Left colon (tissue), 2 donors: ENCODE data around the gene MTMR3. TPM values are rescaled to one million over a fixed set of nuclear protein-coding genes. Genes with fewer than 3 reads are reported as not detected.
A peak's percentile ranks its signal among the peaks of the same experiment; 100 is the strongest.
"Not testable (repeated sequence)": the region's sequence is repeated elsewhere in the genome, so short reads cannot be mapped to it uniquely, and the experiment has no call there.

Experiments
- ATAC-seq: fragments of 200-7000 bp; cut with Tn5 transposase; one replicate; pipeline ENCODE4 v1.9.1; 2020; ENCODE audit warnings: mild to moderate bottlenecking, moderate library complexity
- DNase-seq, 2 donors: peaks; one replicate each; pipeline ENCODE4 v3.0.0-alpha.2; 2020
- intact Hi-C, 2 donors: fragments of 100-400 bp; cut with DNase I in 1 of 2; cut with micrococcal nuclease in 1 of 2; formaldehyde crosslinking; loops; one replicate each; pipeline versions ENCODE4 v1.11.2 to v1.14.0; 2022; cut with DNase I, micrococcal nuclease
- microRNA-seq, 2 donors: library from miRNA; unstranded; fragments of <30 nt; microRNA quantifications; one replicate each; pipeline versions ENCODE4 v1.1.0 to v1.2.0, GENCODE V29; 2020
- total RNA-seq, 2 donors: library from RNA; stranded (reverse); fragmentation: NEBNext Ultra II Directional; extraction: Animal tissue kit (Norgen Biotek cat#: 25700); gene quantifications; one replicate each; pipeline ENCODE4 v1.2.1, GENCODE V29; 2021
- donor health status: DM: no; HTN: no; CAD: no.
- donor health status: DM: yes; HTN: yes; CAD: no.

The MTMR3 gene
- total RNA-seq, 2 donors from 2014 or later, result 43.8 to 44.6 TPM

DNA sequence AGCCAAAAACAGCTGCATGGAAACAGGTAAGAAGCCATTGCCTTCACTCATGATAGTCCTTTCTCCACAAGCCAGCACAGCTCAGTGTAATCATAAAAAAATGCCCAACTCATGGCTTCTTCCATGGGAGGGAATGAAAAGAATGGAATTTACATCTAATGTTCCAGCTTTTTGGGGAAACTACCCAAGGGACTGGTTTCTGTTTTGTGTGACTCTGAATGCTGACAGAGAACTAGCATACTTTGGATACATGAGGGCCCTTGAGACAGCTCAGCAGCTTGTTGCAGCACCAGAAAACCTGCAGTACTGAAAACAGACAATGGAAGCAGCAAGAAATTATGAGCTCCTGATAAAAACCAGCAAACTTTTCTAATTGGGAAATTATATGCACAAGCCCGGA lies 173.0 kb downstream of the MTMR3 start:
- ATAC-seq, result no peak
- no peak for DNase-seq
- intact Hi-C loops, result no loop called here

GRCh38 chr22:30057375-30057774 lies 174.4 kb downstream of the MTMR3 start:
- intact Hi-C loops, result no loop called here
- DNase-seq, result no peak
- no peak for ATAC-seq

DNA sequence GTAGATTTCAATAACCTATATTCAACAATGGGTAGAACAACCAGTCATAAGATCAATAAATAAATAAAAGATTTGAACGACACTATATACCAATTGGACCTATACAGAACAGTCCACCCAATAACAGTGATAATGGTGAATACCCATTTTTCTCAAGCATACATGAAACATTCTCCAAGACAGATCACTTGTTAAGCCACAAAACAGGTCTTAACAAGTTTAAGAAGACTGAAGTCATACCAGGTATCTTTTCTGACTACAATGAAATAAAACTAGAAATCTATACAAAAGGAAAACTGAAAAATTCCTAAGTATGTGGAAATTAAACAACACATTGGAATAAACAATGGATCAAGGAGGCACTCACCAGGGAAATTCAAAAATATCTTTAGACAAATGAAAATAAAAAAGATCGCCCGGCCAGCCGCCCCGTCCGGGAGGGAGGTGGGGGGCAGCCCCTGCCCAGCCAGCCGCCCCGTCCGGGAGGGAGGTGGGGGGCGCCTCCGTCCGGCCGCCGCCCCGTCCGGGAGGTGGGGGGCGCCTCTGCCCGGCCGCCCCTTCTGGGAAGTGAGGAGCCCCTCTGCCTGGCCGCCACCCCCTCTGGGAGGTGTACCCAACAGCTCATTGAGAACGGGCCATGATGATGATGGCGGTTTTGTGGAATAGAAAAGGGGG lies 176.5 kb downstream of the MTMR3 start:
- intact Hi-C loops, DNase-seq, ATAC-seq: not testable (repeated sequence)

DNA sequence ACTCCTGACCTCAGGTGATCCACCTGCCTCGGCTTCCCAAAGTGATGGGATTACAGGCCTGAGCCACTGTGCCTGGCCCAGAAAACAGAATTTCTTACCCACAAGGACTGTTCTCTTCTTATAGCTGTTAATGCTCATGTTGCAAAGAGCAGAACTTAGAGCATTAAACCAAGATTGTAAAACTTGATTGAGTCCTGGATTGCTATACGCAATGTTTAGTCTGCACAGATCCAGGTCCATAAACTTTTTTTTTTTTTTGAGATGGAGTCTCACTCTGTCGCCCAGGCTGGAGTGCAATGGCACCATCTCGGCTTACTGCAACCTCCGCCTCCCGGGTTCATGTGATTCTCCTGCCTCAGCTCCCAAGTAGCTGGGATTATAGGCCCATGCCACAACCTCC lies 178.1 kb downstream of the MTMR3 start:
- DNase-seq, intact Hi-C loops: not testable (repeated sequence)
- ATAC-seq, result peak; percentile 77

DNA sequence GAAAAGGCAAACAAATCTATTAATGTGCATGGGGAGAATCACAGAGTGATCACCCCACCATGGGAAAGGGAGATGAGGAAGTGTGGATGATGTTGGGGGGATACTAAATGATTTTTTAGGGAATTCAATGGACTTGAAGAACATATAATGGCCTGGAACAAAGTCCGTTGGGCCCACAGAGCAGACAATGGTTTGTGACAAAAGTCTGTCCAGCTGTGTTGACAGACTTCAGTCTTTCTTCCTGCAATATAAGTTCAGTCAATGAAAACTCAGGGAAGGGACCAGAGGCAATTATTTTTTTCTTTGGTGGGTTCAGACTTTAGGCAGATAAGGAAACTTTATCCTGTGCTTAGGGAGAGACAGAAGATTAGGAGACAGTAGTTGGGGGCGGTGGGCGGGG lies 179.3 kb downstream of the MTMR3 start:
- intact Hi-C loops, result no loop called here
- peak; percentile 59 for ATAC-seq
- peak; percentile 30 to 47 for DNase-seq

DNA sequence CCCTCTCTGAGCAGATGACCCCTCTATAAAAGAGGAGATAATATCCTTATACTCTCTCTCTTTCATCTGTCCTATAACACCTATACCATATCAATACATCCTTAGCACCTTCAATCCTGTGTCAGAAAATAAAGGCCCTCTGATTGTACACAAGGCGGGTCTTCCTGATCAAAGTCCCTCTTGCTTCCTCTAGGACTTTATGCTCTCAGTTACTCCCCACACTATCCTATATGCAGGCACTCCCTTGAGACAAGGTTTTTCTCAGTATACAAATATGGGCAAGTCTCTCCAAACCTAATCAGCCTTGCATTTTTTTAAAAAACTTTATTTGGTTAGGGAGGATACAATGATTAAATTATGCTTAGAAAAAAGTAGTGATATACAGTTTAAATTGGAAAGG lies 180.0 kb downstream of the MTMR3 start:
- no peak for DNase-seq
- peak; percentile 88 for ATAC-seq
- intact Hi-C loops, result no loop called here

GRCh38 chr22:30064172-30064571 lies 181.2 kb downstream of the MTMR3 start:
- no peak for DNase-seq
- intact Hi-C loops, result no loop called here
- no peak for ATAC-seq

DNA sequence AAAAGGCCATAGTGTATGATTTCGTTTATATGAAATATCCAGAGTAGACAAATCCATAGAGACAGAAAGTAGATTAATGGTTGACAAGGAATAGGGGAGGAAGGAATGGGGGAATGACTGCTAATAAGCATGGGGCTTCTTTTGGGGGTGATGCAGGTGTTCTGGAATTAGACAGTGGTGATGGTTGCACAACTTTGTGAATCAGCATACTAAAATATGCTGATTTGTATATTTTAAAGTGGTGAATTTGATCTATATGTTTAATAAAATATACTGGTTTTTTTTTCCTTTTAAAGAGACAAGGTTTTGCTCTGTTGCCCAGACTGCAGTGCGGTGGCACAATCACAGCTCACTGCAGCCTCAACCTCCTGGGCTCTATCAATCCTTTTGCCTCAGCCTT lies 190.8 kb downstream of the MTMR3 start:
- no peak for ATAC-seq
- no peak for DNase-seq
- intact Hi-C loops, result no loop called here

GRCh38 chr22:30074147-30074546 lies 191.2 kb downstream of the MTMR3 start:
- no peak for DNase-seq
- ATAC-seq, result no peak
- intact Hi-C loops, result no loop called here

DNA sequence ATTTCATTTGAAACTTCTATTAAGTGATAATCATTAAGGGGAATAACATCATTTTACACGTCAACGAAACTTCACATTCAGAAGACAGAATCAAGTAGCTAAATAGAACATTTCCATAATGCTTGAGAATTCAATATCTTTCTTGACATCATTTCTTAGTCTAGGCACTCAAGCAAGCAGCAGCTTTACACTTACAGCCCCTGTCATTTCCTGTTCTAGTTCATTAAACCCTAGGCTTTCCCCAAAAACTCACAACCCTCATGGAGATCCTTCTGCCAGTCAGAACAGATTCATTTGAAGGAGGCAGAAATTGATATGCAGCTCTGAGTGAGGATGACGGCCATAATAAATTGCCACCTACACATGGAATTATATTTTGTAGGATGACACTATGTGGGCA lies 192.0 kb downstream of the MTMR3 start:
- intact Hi-C loops, result no loop called here
- ATAC-seq (no peak), DNase-seq (no peak)

DNA sequence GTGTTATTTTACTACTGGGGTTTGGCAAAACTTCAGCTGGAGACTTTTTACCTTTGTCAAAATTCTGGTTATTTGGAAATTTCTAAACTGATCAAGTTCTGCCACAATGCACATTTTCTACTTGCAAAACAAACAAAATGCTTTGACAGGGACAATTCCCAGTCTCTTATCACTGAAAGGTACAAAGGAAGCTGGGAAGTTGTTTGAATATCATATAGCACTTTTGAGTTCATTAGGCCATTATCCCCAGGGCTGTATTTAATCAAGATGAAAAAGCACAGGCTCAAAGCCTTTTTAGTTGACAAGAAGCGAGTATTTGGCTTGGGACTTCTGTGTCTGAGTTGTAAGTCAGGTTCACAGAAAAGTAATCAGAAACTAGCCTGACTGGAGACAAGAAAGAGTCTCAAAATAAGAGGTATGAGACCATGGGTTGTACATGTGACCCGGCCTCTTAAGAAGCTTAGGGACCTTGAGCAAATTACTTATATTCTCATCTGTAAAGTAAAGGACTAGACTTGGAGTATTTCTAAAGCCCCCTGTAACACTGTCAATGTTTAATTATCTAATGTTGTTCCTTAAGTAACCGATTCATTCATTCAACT lies 194.4 kb downstream of the MTMR3 start:
- ATAC-seq, result no peak
- intact Hi-C loops, result no loop called here
- no peak for DNase-seq

DNA sequence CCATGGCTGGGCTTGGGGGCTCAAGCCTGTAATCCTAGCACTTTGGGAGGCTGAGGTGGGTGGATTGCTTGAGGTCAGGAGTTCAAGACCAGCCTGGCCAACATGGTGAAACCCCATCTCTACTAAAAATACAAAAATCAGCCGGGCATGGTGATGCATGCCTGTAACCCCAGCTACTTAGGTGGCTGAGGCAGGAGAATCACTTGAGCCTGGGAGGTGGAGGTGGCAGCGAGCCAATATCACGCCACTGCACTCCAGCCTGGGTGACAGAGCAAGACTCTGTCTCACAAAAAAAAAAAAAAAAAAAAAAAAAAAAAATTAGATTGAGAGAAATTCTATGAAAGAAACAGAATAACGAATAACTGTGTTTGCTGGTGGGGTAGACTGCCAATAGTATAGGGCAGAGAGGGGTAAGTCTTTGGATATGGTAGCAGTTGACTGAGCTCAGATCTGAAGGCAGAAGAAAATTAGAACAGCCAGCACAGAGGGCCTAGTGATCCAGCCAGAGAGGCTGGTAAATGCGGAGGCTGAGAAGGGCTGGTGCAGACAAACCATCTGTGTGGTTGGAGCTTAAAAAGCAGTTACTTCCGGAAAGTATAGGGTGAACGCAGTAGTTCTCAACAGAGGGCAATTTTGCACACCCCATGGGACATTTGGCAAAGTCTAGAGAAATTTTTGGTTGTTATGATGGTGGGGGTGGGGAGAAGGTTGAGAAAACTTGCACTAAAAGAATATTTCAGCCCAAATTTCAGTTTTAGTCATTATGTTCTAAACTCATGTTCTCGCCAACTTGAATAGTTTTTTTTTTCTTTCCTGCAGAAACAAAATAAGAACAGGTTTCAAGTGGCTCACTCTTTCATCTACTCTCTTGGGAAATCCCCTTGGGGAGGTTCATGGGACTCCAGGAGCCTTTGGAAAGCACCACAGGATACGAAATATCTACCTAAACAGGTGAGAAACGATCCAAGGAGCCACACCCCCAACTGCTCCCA lies 195.6 kb downstream of the MTMR3 start:
- ATAC-seq (no peak), DNase-seq (no peak)
- intact Hi-C loops, result no loop called here

GRCh38 chr22:30079952-30080533 lies 197.1 kb downstream of the MTMR3 start, which contains the start of gene HORMAD2:
TSS of gene HORMAD2 (plus strand) at chr22:30080464. CDS start at chr22:30093953, 13,489 bp downstream.
- peak; percentile 15 for ATAC-seq
- intact Hi-C loops, result loop anchor here in 1 of 2 donors (10.0 kb wide), 2 partner anchors 385 to 445 kb away; no protein-coding TSS in a partner anchor
- DNase-seq, result peak in 1 of 2 donors; percentile 24

Small RNA genes within 50 kb of the gene (microRNA-seq; reads per million reads assigned to microRNA genes)
- 0 to 1.6 reads per million in 2 donors for gene MIR6818

Other genes with a start within 250 kb of the MTMR3 start
- gene CABP7, start 163.2 kb upstream of the MTMR3 start, total RNA-seq, result under 1 TPM in 1 of 2 donors, not detected in 1; 0.12 TPM
- 10 to 100 TPM; 12.7 TPM for gene ZMAT5, start 116.2 kb upstream of the MTMR3 start, total RNA-seq
- 100 to 1,000 TPM; 157 to 198 TPM for gene UQCR10, start 115.8 kb upstream of the MTMR3 start, total RNA-seq
- 10 to 100 TPM; 63.0 to 71.3 TPM for gene ASCC2, start 44.9 kb upstream of the MTMR3 start, total RNA-seq
- gene HORMAD2, start 197.3 kb downstream of the MTMR3 start, total RNA-seq, result not detected